ENCODE data around the gene AMOTL2.

Gene AMOTL2

DNA sequence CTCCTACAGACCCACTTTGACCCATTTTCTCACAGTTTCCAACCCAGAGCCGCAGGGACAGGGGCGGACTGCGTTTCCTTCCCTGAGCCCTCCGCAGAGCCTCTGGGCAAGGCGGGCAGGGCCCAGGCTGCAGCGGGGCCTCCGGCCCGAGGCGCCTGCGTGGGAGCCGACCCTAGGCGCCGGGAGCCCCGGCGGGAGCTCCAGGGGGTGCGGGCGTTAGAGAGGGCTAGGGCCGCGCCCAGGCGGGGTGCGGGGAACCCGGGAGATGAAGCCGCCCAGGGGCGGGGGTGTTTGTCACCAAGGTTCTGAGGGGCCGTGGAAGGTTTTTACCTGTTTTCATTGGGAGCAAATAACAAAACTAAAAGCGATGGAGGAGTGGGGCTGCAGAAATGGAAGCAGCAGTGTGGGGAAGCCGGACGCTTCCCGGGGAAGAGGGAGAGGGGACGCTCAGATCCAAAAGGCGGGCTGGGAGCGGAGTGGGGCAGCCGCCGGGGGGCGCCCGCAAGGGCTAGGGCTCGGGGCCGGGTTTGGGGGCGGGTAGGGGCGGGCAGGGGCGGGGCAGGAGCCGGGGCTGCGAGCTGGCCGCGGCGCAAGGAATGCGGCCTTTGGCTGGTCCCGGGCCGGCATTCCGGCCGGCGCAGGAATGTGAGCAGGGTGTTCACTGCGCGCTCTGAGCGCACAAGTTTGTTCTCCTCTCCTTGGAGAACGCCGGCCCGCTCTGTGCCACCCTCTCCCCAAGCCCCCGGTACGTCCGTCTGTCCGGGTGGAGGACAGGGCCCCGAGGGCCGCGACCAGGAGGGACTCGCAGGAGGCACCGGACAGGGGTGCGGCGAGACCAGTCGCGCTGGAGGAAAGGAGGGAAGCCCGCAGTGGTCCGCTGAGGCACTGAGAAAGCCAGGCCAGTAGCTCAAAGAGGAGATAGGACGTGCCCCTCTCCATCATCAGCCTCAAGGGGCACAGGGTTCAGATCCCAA, 61.1 kb downstream of the AMOTL2 start:
- Histone ChIP-seq H3K9ac (ENCODE audit: low read length) (no peak overlapping the region), H3K36me3 (ENCODE audit: insufficient read depth, low read length) (no peaks in the 10 kb centered on the region), H4K20me1 (ENCODE audit: insufficient read depth, low read length) (no peaks in the 10 kb centered on the region), H3K9me3 (ENCODE audit: low read length) (no peaks in the 10 kb centered on the region), H3K27me3 (ENCODE audit: insufficient read depth, low read length) (0 out of 2 replicates have a peak, but pooled peaks cover 3% of the 10 kb centered on the region), H3K4me1 (ENCODE audit: insufficient read depth, low read length, severe bottlenecking) (no peaks in the 10 kb centered on the region), H3K27ac (ENCODE audit: low read depth, low read length, poor library complexity, severe bottlenecking) (no peak overlapping the region), H2AFZ (ENCODE audit: low read length) (no peak overlapping the region), H3K4me3 (ENCODE audit: low read depth, low read length, poor library complexity, severe bottlenecking) (no peak overlapping the region), H3F3A (ENCODE audit: insufficient read depth, low read length) (no peaks in the 10 kb centered on the region), H3K4me2 (ENCODE audit: low read length) (no peak overlapping the region), H3K79me2 (ENCODE audit: insufficient read depth, low read length) (no peaks in the 10 kb centered on the region), H3K9me2 (ENCODE audit: low read depth, low read length) (no peaks in the 10 kb centered on the region)
- TF ChIP-seq, protein P1, sequence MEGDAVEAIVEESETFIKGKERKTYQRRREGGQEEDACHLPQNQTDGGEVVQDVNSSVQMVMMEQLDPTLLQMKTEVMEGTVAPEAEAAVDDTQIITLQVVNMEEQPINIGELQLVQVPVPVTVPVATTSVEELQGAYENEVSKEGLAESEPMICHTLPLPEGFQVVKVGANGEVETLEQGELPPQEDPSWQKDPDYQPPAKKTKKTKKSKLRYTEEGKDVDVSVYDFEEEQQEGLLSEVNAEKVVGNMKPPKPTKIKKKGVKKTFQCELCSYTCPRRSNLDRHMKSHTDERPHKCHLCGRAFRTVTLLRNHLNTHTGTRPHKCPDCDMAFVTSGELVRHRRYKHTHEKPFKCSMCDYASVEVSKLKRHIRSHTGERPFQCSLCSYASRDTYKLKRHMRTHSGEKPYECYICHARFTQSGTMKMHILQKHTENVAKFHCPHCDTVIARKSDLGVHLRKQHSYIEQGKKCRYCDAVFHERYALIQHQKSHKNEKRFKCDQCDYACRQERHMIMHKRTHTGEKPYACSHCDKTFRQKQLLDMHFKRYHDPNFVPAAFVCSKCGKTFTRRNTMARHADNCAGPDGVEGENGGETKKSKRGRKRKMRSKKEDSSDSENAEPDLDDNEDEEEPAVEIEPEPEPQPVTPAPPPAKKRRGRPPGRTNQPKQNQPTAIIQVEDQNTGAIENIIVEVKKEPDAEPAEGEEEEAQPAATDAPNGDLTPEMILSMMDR (IDR thresholded peaks at IDR 0.05; ENCODE audit: low read length) = no peak
- no peak for TF ChIP-seq EZH2 (IDR thresholded peaks at IDR 0.05; ENCODE audit: borderline replicate concordance, low read length)

DNA sequence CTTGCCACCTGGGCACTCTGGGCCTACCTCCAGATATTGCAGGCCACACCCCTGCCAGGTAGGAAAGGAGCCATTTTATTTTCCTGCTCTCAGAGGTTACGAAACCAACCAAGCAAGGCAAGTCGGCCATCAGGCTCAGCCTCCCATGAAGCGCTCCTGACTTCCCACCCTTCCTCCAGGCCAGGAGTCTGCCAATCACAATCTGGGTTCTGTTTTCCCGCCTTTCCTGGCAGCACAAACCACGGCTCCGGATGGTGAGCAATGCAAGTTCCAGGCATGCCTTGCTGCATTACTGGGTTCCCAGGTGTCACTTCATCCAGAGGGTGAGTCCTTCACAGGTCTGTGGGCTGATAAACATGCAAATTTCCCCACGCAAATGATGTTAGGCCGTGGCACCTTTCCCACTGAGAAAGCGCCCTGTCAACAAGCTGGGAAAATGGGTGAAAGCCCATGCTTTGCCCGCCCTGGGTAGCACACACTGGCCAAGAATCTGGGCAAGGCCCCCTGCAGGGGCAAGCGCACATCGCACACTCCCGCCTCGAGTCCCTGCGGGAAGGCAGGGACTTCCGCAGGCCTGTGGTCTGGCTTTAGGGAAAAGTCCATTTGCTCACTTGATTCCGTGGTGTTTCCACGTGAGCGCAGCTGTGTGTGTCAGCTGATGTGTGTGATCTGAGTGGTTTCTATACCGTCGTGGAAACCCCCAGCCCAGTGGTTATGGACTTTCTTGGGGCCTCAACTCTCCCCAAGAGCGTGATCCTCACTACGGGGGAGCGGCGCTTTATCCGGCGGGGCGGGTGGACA, 62.0 kb downstream of the AMOTL2 start:
- H4K20me1 ChIP-seq (ENCODE audit: insufficient read depth, low read length) = no peaks in the 10 kb centered on the region
- no peaks in the 10 kb centered on the region for H3F3A ChIP-seq (ENCODE audit: insufficient read depth, low read length)
- H3K79me2 ChIP-seq (ENCODE audit: insufficient read depth, low read length) = no peaks in the 10 kb centered on the region
- no peak overlapping the region for H3K4me2 ChIP-seq (ENCODE audit: low read length)
- 0 out of 2 replicates have a peak, but pooled peaks cover 3% of the 10 kb centered on the region for H3K27me3 ChIP-seq (ENCODE audit: insufficient read depth, low read length)
- H3K36me3 ChIP-seq (ENCODE audit: insufficient read depth, low read length) = no peaks in the 10 kb centered on the region
- TF ChIP-seq, protein P1 (IDR thresholded peaks at IDR 0.05; ENCODE audit: low read length) = 0 out of 2 replicates have a peak, but pooled peaks have one; percentile 16
- no peak for TF ChIP-seq EZH2 (IDR thresholded peaks at IDR 0.05; ENCODE audit: borderline replicate concordance, low read length)
- H3K4me3 ChIP-seq (ENCODE audit: low read depth, low read length, poor library complexity, severe bottlenecking) = no peak overlapping the region
- no peaks in the 10 kb centered on the region for H3K9me3 ChIP-seq (ENCODE audit: low read length)
- H3K9ac ChIP-seq (ENCODE audit: low read length) = no peak overlapping the region
- no peaks in the 10 kb centered on the region for H3K4me1 ChIP-seq (ENCODE audit: insufficient read depth, low read length, severe bottlenecking)
- H2AFZ ChIP-seq (ENCODE audit: low read length) = no peak overlapping the region
- H3K27ac ChIP-seq (ENCODE audit: low read depth, low read length, poor library complexity, severe bottlenecking) = no peak overlapping the region
- no peaks in the 10 kb centered on the region for H3K9me2 ChIP-seq (ENCODE audit: low read depth, low read length)

DNA sequence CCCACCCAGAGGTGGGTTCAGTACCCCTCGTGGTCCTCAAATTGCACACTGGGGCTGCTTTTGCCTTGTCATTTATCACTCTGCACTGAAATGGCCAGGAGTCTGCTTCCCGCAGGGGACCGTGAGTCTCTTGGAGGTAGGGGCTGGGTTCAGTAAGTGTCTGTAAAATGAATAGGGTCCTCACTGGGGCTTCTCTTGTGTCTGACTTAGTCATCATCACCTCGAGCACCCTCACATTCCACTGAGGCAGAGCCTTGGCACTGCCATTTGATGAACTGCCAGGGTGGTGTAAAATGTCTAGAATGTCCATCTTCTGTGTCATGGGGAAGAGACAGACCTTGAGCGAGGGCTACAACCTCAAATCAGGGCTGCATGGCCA, 62.6 kb downstream of the AMOTL2 start:
- Histone ChIP-seq H2AFZ (ENCODE audit: low read length) (no peak overlapping the region), H3K4me3 (ENCODE audit: low read depth, low read length, poor library complexity, severe bottlenecking) (no peak overlapping the region), H3K4me2 (ENCODE audit: low read length) (no peak overlapping the region), H3K27ac (ENCODE audit: low read depth, low read length, poor library complexity, severe bottlenecking) (no peak overlapping the region), H3K79me2 (ENCODE audit: insufficient read depth, low read length) (no peaks in the 10 kb centered on the region), H3F3A (ENCODE audit: insufficient read depth, low read length) (no peaks in the 10 kb centered on the region), H3K9me3 (ENCODE audit: low read length) (no peaks in the 10 kb centered on the region), H4K20me1 (ENCODE audit: insufficient read depth, low read length) (no peaks in the 10 kb centered on the region), H3K27me3 (ENCODE audit: insufficient read depth, low read length) (0 out of 2 replicates have a peak, but pooled peaks cover 3% of the 10 kb centered on the region), H3K9me2 (ENCODE audit: low read depth, low read length) (no peaks in the 10 kb centered on the region), H3K36me3 (ENCODE audit: insufficient read depth, low read length) (no peaks in the 10 kb centered on the region), H3K4me1 (ENCODE audit: insufficient read depth, low read length, severe bottlenecking) (no peaks in the 10 kb centered on the region), H3K9ac (ENCODE audit: low read length) (no peak overlapping the region)
- no peak for TF ChIP-seq EZH2 (IDR thresholded peaks at IDR 0.05; ENCODE audit: borderline replicate concordance, low read length)
- TF ChIP-seq, protein P1 (IDR thresholded peaks at IDR 0.05; ENCODE audit: low read length) = no peak
